NCI-H2227 treated with DMSO at 0.1 percent for 48 hours (cell line): Measurements from ENCODE around the gene MAPK8IP1.

ENCODE experiments used
- DNase-seq: peaks from one replicate; lab custom pipeline; 2025; lab: John Stamatoyannopoulos, UW

The MAPK8IP1 gene

DNA sequence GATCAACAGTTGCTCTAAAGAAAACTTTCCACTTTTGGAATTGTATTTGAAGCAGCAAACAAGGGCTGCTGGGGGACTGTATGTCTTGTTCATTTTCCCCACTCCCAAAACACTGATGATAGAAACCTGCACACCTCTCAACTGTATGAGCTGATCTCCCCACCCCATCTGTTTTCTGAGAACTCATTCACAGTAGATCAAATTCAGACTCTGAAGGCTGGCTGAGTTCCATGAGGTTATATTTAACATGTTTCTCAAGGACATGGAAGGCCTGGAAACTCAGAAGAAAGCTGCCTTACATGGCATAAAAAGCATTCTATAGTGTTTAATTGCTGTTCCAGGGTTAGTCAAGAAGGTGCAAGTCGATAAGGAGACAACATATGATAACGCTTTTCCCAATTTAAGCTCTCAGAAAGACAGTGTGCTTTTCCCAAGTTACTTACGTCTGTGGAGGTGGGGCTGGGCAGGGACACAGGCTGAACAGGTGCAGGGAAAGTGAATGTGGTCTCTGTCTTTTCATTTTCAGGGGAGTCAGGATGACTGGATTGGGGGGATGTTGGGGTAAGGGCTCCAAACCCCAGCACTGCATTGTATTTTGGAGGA, 60.0 kb downstream of the MAPK8IP1 start:
- no peak for DNase-seq

DNA sequence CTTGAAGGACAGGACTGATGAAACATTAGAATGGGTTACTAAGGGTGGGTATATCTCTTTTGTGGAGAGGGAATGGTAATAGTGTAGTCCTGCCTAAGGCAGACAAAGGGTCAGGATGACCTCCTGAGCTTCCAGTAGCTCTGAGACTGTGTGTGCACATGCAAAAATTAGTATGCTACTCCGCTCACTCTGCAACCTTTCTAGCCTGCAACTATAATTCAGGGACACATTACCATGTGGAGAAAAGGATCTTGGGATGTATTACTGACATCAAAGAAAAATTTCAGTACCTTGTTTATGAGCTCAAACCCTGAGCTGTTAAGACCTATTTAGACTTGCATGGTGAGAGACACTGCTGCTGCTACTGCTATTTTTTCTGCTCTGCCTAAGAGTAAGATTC, 62.4 kb downstream of the MAPK8IP1 start:
- DNase-seq: no peak

DNA sequence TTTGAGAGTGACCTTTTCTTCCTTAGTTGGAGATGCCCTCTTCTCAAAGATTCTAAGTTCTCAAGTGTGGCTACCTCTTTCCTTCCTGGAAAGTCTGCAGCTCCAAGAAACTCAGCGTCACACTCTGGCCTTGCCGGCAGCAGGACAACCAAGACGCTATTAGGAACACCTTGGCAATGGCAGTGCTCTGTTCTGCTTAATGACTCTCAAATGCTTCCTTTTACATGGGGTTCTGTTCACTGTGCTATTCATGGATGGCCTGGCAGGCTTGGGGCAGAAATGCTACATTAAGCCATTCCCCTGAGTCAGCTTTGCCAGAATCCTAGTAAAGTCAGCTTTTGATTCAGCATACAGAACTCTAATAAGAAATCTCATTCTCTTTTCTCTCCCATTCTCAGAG, 62.9 kb downstream of the MAPK8IP1 start:
- no peak for DNase-seq

DNA sequence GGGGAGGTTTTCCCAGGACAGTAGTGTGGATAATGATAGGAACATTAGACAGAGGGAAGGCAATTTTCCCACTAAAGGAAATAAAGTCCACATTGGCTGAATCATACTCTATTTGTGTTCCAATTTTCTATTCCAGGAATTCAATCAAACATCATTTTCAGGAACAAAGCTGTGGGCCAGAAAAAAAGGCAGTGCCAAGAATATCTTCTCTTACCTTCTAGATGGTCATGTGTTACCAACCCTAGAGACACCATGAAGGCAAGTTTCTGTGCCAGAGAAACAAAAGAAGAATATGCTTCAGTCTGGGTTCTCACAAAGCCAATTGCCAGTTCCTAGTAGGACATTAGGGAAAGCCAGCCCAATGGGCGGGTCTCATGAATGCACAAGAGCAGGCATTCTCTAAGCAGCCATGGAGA, 64.5 kb downstream of the MAPK8IP1 start:
- no peak for DNase-seq
